Liver (tissue), 9 donors: Measurements from ENCODE around the gene SFT2D1. TPM values are rescaled to one million over a fixed set of nuclear protein-coding genes. Genes with fewer than 3 reads are reported as not detected.
A peak's percentile ranks its signal among the peaks of the same experiment; 100 is the strongest.

Experiments used
- DNase-seq: peaks from one replicate; pipeline ENCODE4 v3.0.0-alpha.2; 2017; ENCODE audit warnings: low spot score
- H3K27ac ChIP-seq, 2 donors: one replicate each; pipeline ENCODE4 v1.7.0; 2013; ENCODE audit warnings: inconsistent platforms in 2 of 2, low read length in 2 of 2, control low read depth in 1 of 2, low read depth in 1 of 2, mild to moderate bottlenecking in 1 of 2
- H3K27me3 ChIP-seq, 4 donors: one replicate each; pipeline versions ENCODE4 v1.6.1 to v1.7.0; 2013; ENCODE audit warnings: low read length in 3 of 4, inconsistent platforms in 1 of 4, mild to moderate bottlenecking in 1 of 4, moderate library complexity in 1 of 4; ENCODE audit not compliant: control insufficient read depth in 4 of 4, insufficient read depth in 4 of 4
- H3K36me3 ChIP-seq, 4 donors: one replicate each; pipeline versions ENCODE4 v1.6.1 to v1.7.0; 2013; ENCODE audit warnings: low read length in 3 of 4, mild to moderate bottlenecking in 3 of 4, low read depth in 1 of 4, moderate library complexity in 1 of 4; ENCODE audit not compliant: control insufficient read depth in 4 of 4, insufficient read depth in 3 of 4
- H3K4me1 ChIP-seq, 4 donors: one replicate each; pipeline versions ENCODE4 v1.6.1 to v1.7.0; 2013; ENCODE audit warnings: low read length in 3 of 4, mild to moderate bottlenecking in 3 of 4, moderate library complexity in 1 of 4; ENCODE audit not compliant: control insufficient read depth in 4 of 4, insufficient read depth in 4 of 4
- H3K4me3 ChIP-seq, 3 donors: one replicate each; pipeline versions ENCODE4 v1.6.1 to v1.7.0; 2013; ENCODE audit warnings: low read length in 3 of 3, control low read depth in 1 of 3, low read depth in 1 of 3, mild to moderate bottlenecking in 1 of 3
- H3K9ac ChIP-seq, 2 donors: one replicate each; pipeline ENCODE4 v1.7.0; 2013; ENCODE audit warnings: low read length in 2 of 2, mild to moderate bottlenecking in 2 of 2, moderate library complexity in 2 of 2, control low read depth in 1 of 2, low read depth in 1 of 2
- H3K9me3 ChIP-seq, 4 donors: one replicate each; pipeline versions ENCODE4 v1.6.1 to v1.7.0; 2013; ENCODE audit warnings: low read length in 3 of 4; ENCODE audit not compliant: control insufficient read depth in 4 of 4
- ATF3 ChIP-seq: IDR thresholded peaks from 2 replicates; pipeline ENCODE4 v1.6.1; 2016; ENCODE audit warnings: antibody characterized with exemption
- EGR1 ChIP-seq, 2 donors: IDR thresholded peaks; 2 replicates each; pipeline ENCODE4 v1.6.1; 2016 to 2018; ENCODE audit warnings: antibody characterized with exemption in 2 of 2, low read depth in 2 of 2
- FOXA1 ChIP-seq: IDR thresholded peaks from 2 replicates; pipeline ENCODE4 v1.6.1; 2016; ENCODE audit warnings: antibody characterized with exemption
- FOXA2 ChIP-seq: IDR thresholded peaks from 2 replicates; pipeline ENCODE4 v1.6.1; 2016; ENCODE audit warnings: antibody characterized with exemption
- GABPA ChIP-seq, 2 donors: IDR thresholded peaks in 1 of 2; conservative IDR thresholded peaks in 1 of 2; 2 replicates each; pipeline ENCODE4 v1.6.1; 2016; ENCODE audit warnings: antibody characterized with exemption in 2 of 2, mild to moderate bottlenecking in 1 of 2, moderate library complexity in 1 of 2
- HNF4A ChIP-seq, 2 donors: conservative IDR thresholded peaks; 2 replicates each; pipeline ENCODE4 v1.6.1; 2016; ENCODE audit warnings: antibody characterized with exemption in 2 of 2, mild to moderate bottlenecking in 2 of 2
- HNF4G ChIP-seq: IDR thresholded peaks from 2 replicates; pipeline ENCODE4 v1.6.1; 2016; ENCODE audit warnings: antibody characterized with exemption
- JUND ChIP-seq, 2 donors: IDR thresholded peaks; 2 replicates each; pipeline ENCODE4 v1.6.1; 2016; ENCODE audit warnings: antibody characterized with exemption in 2 of 2
- MAX ChIP-seq: IDR thresholded peaks from 2 replicates; pipeline ENCODE4 v1.6.1; 2016; ENCODE audit warnings: antibody characterized with exemption
- NR2F2 ChIP-seq: IDR thresholded peaks from 2 replicates; pipeline ENCODE4 v1.6.1; 2016; ENCODE audit warnings: antibody characterized with exemption
- RAD21 ChIP-seq, 2 donors: IDR thresholded peaks; 2 replicates each; pipeline ENCODE4 v1.6.1; 2016; ENCODE audit warnings: antibody characterized with exemption in 2 of 2, mild to moderate bottlenecking in 2 of 2
- REST ChIP-seq: IDR thresholded peaks from 2 replicates; pipeline ENCODE4 v1.6.1; 2016; ENCODE audit warnings: antibody characterized with exemption, mild to moderate bottlenecking
- RXRA ChIP-seq, 2 donors: IDR thresholded peaks; 2 replicates each; pipeline ENCODE4 v1.6.1; 2017 to 2018; ENCODE audit warnings: antibody characterized with exemption in 2 of 2, mild to moderate bottlenecking in 1 of 2
- SP1 ChIP-seq: IDR thresholded peaks from 2 replicates; pipeline ENCODE4 v1.6.1; 2018; ENCODE audit warnings: antibody characterized with exemption, mild to moderate bottlenecking
- TAF1 ChIP-seq: conservative IDR thresholded peaks from 2 replicates; pipeline ENCODE4 v1.6.1; 2016; ENCODE audit warnings: antibody characterized with exemption, mild to moderate bottlenecking
- YY1 ChIP-seq: IDR thresholded peaks from 2 replicates; pipeline ENCODE4 v1.6.1; 2016; ENCODE audit warnings: antibody characterized with exemption, mild to moderate bottlenecking
- ZBTB33 ChIP-seq: IDR thresholded peaks from 2 replicates; pipeline ENCODE4 v1.6.1; 2016; ENCODE audit warnings: antibody characterized with exemption
- polyA plus RNA-seq, 2 donors: library from polyadenylated mRNA; stranded (reverse) in 1 of 2; unstranded in 1 of 2; fragments of 200-250 nt in 1 of 2; fragments of >200 nt in 1 of 2; fragmentation: Nextera tagmentation in 1 of 2; extraction: Ambion mirVana in 1 of 2; gene quantifications; one replicate each; pipeline versions ENCODE4 v1.2.1 to v1.2.3, GENCODE V29; 2013 to 2015
- total RNA-seq, 2 donors: library from RNA; depleted of rRNA; stranded (reverse); fragments of >200 nt; gene quantifications; one replicate each; pipeline ENCODE4 v1.2.3, GENCODE V29; 2014
- donor health status: healthy.
- donor health status: healthy.
- donor health status: healthy.
- donor health status: healthy.
- donor health status: healthy.

Gene SFT2D1
- total and polyA plus RNA-seq, 4 donors, result 9.5 to 16.6 (median 15.2) TPM

DNA sequence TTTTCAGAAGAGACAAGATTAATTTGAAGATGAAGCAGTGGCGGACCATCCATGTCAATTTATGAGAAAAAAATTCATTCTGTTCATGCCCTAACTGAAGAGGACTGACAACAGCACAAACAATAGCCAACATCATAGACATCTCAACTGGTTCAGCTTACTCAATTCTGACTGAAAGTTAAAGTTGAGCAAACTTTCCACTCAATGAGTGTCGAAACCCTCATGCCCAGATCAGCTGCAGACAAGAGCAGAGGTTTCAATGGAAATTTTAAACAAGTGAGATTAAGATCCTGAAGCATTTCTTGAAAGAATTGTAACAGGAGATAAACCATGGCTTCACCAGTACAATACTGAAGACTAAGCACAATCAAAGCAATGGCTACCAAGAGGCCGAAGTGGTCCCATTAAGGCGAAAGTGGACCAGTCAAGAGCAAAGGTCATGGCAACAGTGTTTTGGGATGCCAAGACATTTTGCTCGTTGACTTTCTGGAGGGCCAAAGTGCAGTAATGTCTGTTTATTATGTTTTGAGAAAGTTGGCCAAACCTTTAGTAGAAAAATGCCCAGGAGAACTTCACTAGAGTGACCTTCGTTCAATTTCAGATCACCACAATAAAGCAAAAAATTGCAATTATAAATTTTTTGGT, 6.1 kb upstream of the SFT2D1 start (continued):
- peak; percentile 82 for TF ChIP-seq ZBTB33
- TF ChIP-seq TAF1, result no peak
- peak; percentile 71 for TF ChIP-seq YY1
- peak; percentile 37 for TF ChIP-seq MAX

- Histone ChIP-seq H3K4me3 (no peak overlapping the region), H3K27me3 (no peaks in the 10 kb centered on the region), H3K27ac (no peak overlapping the region), H3K4me1 (peaks cover 1 to 43% (median 16%) of the 10 kb centered on the region in 4 donors), H3K36me3 (no peaks in the 10 kb centered on the region), H3K9ac (no peak overlapping the region), H3K9me3 (no peaks in the 10 kb centered on the region)
- TF ChIP-seq SP1 (no peak), FOXA2 (no peak), REST (no peak), TAF1 (no peak), RXRA (IDR thresholded peaks at IDR 0.05) (no peak), RAD21 (IDR thresholded peaks at IDR 0.05) (no peak), HNF4A (conservative IDR thresholded peaks at IDR 0.05) (no peak), MAX (no peak), EGR1 (IDR thresholded peaks at IDR 0.05; ENCODE audit: low read depth in 2 of 2) (no peak), NR2F2 (no peak), ATF3 (no peak), HNF4G (no peak), ZBTB33 (no peak), FOXA1 (no peak), GABPA (IDR thresholded peaks at IDR 0.05 in 1 of 2, conservative IDR thresholded peaks at IDR 0.05 in 1 of 2) (no peak), JUND (IDR thresholded peaks at IDR 0.05) (no peak)
- no peak for DNase-seq
These were observed 4.6 kb upstream of the SFT2D1 start for GRCh38 chr6:166346965-166347364.
